Spinal cord (tissue), 10 donors: ENCODE data around the gene ETFA. TPM values are rescaled to one million over a fixed set of nuclear protein-coding genes. Genes with fewer than 3 reads are reported as not detected.

Experiments used
- DNase-seq, 6 donors: peaks; one replicate each; pipeline versions ENCODE4 v3.0.0 to v3.0.0-alpha.2; 2013 to 2015; ENCODE audit warnings: low spot score in 6 of 6, low read depth in 4 of 6
- H3K27ac ChIP-seq: one replicate; pipeline ENCODE4 v1.5.1; 2013; ENCODE audit warnings: low read depth, low read length, control low read depth
- H3K27me3 ChIP-seq: one replicate; pipeline ENCODE4 v1.6.1; 2013; ENCODE audit warnings: low read length; ENCODE audit not compliant: control insufficient read depth, insufficient read depth
- H3K36me3 ChIP-seq: one replicate; pipeline ENCODE4 v1.6.1; 2013; ENCODE audit warnings: low read length; ENCODE audit not compliant: control insufficient read depth, insufficient read depth
- H3K4me1 ChIP-seq: one replicate; pipeline ENCODE4 v1.6.1; 2013; ENCODE audit warnings: low read length; ENCODE audit not compliant: control insufficient read depth, insufficient read depth
- H3K4me3 ChIP-seq: one replicate; pipeline ENCODE4 v1.5.1; 2013; ENCODE audit warnings: low read depth, low read length, control low read depth
- H3K9me3 ChIP-seq: one replicate; pipeline ENCODE4 v1.6.1; 2013; ENCODE audit warnings: low read length; ENCODE audit not compliant: control insufficient read depth, insufficient read depth
- WGBS: methylation state at CpG from one replicate; pipeline ENCODE4 v1.1.5; 2013; ENCODE audit warnings: missing lambda C conversion rate; ENCODE audit not compliant: insufficient coverage; 5-methylcytosine and 5-hydroxymethylcytosine counted together
- polyA plus RNA-seq, 2 donors: library from polyadenylated mRNA; unstranded; fragments of 120-200 nt; gene quantifications; one replicate each; pipeline ENCODE4 v1.2.1, GENCODE V29; 2013; ENCODE audit not compliant: insufficient read length in 2 of 2
- total RNA-seq, 2 donors: library from RNA; depleted of rRNA in 1 of 2; stranded (reverse); fragments of 120-200 nt in 1 of 2; fragments of >200 nt in 1 of 2; gene quantifications; one replicate each; pipeline versions ENCODE4 v1.2.3 to v1.2.4, GENCODE V29; 2013 to 2014
- donor health status: healthy.

The ETFA gene
- total and polyA plus RNA-seq, 4 donors: 100 to 127 (median 121) TPM

DNA sequence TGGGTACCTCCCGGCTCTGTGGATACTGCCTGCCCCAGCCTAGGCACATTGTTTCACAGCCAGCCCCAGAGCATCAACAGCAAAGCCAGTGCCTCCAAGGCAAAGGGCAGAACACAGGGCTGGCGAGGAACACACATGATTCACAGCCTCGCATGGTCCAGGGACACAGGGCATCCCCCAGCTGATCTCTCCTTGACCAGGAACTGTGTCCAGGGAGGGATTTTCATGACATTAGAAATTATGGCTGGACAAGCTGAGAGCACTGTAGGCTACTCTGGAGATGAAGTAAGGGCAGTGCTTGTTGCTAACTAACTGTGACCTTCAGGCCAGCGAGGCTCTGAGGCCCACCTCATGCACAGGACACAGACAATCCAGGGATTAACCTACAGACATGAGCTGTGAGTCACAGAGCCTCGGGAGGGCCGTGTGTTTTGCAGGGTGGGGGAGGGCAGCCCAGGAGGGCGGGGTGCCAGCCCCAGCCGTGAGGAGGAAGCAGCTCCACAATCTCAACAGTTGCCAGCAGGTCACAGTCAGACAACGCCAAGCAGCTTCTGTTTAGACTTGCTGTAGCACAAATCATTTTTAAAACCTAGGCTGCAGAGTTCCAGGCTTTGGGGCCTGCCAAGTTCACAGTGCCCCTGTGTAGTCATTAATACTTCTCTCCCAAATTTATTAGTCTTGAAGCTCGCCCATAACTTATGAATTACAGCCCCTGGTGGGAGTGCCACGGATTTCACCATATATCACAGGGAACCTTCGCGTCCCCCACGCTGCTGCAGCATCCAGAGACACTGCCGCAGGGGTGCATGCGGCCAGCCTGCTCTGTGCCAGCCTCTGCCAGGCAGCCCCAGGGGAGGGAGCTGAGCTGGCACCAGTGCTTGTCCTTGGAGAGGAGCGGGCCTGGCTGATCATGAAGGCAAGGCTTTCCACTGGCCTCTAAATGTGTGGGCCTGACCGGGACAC lies 114.7 kb downstream of the ETFA start:
- peak in 3 of 6 donors; percentile 26 to 76 (median 76) for DNase-seq
- Histone ChIP-seq H3K27ac (no peak overlapping the region), H3K4me1 (peaks cover 32% of the 10 kb centered on the region), H3K36me3 (peaks cover 27% of the 10 kb centered on the region), H3K27me3 (peaks cover under 1% of the 10 kb centered on the region), H3K4me3 (no peak overlapping the region), H3K9me3 (no peaks in the 10 kb centered on the region)
- WGBS: 24% methylated on average over 17 of the region's 18 CpGs

DNA sequence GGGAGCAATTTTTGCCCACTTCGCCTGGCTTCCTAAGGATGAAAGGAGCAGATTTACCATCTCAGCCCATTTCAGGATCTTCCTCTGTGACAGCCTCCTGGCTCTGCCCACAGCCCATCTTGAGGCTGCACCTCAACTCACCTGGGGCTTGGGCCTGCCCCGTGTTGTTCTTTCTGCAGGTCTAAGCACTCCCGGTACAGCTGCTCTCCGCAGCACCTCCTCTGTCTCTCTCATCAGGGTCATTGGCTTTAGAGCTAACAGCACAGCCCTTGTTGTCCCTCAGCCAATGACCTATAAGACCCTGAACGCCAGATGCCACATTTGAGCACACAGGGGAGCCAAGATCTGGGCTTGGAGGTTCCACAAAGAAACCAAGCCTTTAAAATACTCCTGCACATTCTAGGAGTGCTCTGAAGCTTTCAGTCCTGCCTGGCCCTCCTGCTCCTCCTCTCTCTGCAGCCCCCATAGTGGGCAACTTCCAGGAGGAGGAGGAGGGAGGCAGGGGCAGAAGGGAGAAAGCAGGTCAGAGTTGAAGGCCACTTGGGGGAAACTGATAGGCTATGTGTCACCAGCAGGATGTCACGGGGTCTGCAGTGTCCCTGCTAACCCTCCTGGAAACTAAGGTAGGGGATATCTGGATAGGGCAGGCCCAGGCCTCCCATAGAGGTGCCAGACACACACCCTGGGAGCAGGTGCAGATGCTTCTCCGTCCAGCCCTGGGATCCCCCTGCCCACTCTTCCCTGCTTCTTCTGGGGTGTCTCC lies 115.6 kb downstream of the ETFA start:
- H3K4me1 ChIP-seq: peaks cover 41% of the 10 kb centered on the region

DNA sequence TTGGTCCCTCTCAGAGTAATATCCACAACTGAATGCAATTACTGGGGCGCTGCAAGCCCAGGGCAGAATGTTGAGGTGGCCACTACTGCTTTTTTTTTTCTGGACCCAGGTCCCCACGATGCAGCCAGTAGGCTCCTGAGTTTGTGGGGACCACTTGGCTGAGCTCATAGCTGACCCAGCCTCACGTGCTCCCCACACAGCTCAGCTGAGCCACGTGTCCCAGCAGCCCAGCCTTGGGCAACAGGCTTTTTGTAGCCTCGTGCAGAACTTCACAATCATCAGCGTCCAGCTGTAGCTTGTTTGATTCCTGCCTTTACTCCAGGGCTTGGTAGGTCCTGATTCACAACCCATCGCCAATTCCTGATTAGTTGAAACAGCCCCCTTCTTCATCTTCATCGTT lies 117.3 kb downstream of the ETFA start:
- peaks cover 11% of the 10 kb centered on the region for H3K27me3 ChIP-seq
- H3K27ac ChIP-seq: no peak overlapping the region
- no peak for DNase-seq
- H3K36me3 ChIP-seq: peaks cover 14% of the 10 kb centered on the region
- H3K4me1 ChIP-seq: peaks cover 46% of the 10 kb centered on the region
- 80% methylated on average over 8 of the region's 8 CpGs for WGBS
- H3K9me3 ChIP-seq: no peaks in the 10 kb centered on the region
- H3K4me3 ChIP-seq: no peak overlapping the region

More for the DNA sequence above, 115.6 kb downstream of the ETFA start:
- 80% methylated on average over 7 of the region's 7 CpGs for WGBS
- Histone ChIP-seq H3K4me3 (no peak overlapping the region), H3K27ac (no peak overlapping the region), H3K36me3 (peaks cover 25% of the 10 kb centered on the region), H3K27me3 (peaks cover 5% of the 10 kb centered on the region), H3K9me3 (no peaks in the 10 kb centered on the region)
- no peak for DNase-seq

DNA sequence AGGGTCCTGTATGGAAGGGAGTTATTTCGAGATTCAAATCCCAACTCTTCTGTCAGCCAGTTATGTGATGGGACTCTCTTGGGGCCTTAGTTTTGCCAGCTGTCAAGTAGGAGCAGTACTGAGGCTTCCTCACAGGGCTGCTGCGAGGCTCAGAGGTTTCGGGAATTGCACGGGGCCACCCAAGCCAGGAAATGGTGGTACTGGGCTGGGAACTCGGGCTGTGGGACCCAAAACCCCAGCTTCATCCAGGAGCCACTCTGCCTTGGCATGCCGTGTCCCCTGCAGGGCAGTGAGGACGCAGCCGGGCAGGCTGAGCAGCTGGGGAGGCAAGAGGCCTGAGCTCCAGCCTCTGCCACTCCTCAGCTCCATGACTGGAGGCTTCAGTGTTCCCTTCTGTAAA lies 118.6 kb downstream of the ETFA start:
- Histone ChIP-seq H3K36me3 (peaks cover 11% of the 10 kb centered on the region), H3K27me3 (peaks cover 11% of the 10 kb centered on the region), H3K27ac (no peak overlapping the region), H3K4me1 (peaks cover 42% of the 10 kb centered on the region), H3K9me3 (no peaks in the 10 kb centered on the region), H3K4me3 (no peak overlapping the region)
- DNase-seq: no peak
- 92% methylated on average over 8 of the region's 8 CpGs for WGBS

DNA sequence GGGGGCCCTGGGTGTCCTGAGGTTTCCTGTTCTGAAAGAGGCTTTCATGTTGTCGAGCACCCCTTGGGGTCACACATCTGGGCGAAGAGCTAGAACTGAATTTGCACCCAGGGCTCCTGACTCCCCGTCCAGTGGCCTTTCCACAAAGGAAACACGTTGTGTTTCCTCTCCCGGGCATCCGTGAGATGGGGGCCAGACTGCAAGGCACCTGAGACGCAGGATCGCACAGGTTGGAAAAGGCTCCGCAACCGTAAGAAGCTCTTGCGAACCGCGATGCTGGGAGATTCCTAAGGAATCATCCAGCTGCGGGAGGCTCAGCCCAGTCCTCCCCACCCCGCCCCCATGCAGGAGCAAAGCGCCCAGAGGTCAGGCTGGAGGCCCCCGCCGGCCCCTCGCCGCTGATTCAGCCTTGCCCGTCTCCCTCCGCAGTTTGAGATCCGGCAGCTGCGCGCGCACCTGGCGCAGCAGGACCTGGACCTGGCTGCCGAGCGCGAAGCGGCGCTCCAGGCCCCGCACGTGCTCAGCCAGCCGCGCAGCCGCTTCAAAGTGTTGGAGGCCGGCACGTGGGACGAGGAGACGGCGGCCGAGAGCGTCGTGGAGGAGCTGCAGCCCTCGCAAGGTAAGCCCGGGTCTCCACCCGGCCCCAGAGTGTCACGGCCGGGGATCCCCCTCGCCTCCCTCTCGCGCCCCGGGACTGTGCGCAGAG lies 119.6 kb downstream of the ETFA start:
- Histone ChIP-seq H3K36me3 (peaks cover 14% of the 10 kb centered on the region), H3K4me1 (peaks cover 33% of the 10 kb centered on the region), H3K27me3 (peaks cover 11% of the 10 kb centered on the region), H3K9me3 (no peaks in the 10 kb centered on the region), H3K4me3 (no peak overlapping the region), H3K27ac (no peak overlapping the region)
- DNase-seq: peak in 1 of 6 donors; percentile 49
- WGBS: 61% methylated on average over 54 of the region's 55 CpGs

DNA sequence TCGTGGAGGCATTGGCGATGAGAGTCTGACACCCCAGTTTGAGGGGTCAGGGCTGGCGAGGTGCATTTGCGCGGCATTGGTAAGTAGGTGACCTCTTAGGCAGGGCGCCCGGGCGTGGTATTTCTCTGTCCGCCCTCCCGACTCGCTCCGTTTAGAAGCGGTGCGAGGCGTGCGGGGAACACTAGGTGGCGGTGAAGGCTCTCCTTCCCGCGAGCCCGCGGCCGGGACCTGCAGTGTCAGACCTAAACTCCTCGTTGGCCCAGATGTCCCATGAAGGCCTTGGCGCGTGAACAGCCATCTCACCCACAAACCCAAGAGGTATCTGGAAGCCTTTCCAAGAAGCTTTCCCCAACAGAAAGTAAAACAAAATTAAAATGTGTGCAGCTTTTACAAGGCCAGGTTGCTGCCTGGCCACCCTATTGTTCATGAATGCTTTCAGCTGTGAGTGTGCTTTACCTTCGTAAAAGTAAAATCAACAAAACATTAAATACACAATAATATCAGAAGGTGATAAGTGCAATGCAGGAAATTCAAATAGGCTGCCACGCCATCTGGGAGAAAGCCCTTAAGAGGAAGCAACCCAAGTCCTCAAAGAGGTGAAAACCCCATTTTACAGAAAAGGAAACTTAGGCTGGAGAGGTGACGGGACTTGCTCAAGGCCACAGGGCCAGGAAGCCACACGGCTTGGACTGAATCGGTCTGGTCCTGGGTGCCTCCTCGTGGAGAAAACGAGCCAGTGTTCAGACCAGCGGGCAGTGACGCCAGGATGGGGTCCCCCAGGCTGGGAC lies 120.3 kb downstream of the ETFA start:
- DNase-seq: peak in 5 of 6 donors; percentile 31 to 86 (median 43)
- Histone ChIP-seq H3K4me1 (peaks cover 26% of the 10 kb centered on the region), H3K4me3 (no peak overlapping the region)

DNA sequence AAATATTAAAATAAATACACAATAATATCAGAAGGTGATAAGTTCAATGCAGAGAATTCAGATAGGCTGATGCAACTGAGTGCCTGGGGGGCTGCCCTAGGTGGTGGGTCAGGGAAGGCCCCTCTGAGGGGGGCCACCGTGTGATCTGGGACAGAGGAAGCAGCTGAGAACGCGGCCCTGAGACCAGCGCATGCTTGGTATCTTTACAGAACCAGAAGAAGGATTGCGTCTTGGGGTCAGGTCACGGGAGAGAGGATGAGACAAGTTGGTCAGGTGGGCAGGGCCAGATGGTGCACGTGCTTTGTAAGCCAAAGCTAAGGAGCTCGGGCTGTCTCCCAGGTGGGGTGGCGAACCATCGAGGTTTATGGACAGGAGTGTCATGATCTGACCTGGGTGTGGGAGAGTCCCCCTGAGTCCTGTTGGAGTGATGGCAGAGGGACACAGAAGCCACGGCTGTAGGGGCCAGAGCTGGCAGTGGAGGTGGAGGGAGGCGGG lies 121.2 kb downstream of the ETFA start:
- WGBS: 65% methylated on average over 12 of the region's 12 CpGs
- Histone ChIP-seq H3K9me3 (no peaks in the 10 kb centered on the region), H3K27me3 (peaks cover 11% of the 10 kb centered on the region), H3K36me3 (peaks cover 17% of the 10 kb centered on the region), H3K27ac (no peak overlapping the region), H3K4me1 (peaks cover 21% of the 10 kb centered on the region), H3K4me3 (no peak overlapping the region)
- no peak for DNase-seq

More for the DNA sequence above, 120.3 kb downstream of the ETFA start:
- Histone ChIP-seq H3K27me3 (peaks cover 11% of the 10 kb centered on the region), H3K36me3 (peaks cover 16% of the 10 kb centered on the region), H3K9me3 (no peaks in the 10 kb centered on the region), H3K27ac (no peak overlapping the region)
- 18% methylated on average over 32 of the region's 34 CpGs for WGBS

DNA sequence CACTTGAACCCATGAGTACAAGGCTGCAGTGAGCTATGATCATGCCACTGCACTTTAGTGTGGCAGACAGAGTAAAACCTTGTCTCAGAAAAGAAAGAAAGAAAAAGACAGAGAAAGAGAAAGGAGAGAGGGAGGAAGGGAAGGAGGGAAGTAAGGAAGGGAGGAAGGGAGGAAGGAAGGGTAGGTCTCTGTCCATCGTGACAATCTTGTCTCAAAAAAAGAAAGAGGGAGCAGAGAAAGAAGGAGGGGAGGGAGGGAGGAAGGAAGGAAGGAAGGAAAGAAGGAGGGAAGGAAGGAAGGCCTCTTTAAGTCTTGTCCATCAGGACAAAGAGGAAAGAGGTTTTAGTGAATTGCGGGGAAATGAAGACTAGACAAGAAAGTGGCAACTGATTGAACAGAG lies 122.2 kb downstream of the ETFA start:
- no peaks in the 10 kb centered on the region for H3K9me3 ChIP-seq
- H3K4me1 ChIP-seq: peaks cover 21% of the 10 kb centered on the region
- H3K36me3 ChIP-seq: peaks cover 17% of the 10 kb centered on the region
- WGBS: 73% methylated on average over 2 of the region's 2 CpGs
- no peak overlapping the region for H3K4me3 ChIP-seq
- no peak overlapping the region for H3K27ac ChIP-seq
- no peak for DNase-seq
- H3K27me3 ChIP-seq: peaks cover 11% of the 10 kb centered on the region
